ENCODE results near the gene C3orf52.

C3orf52 gene

DNA sequence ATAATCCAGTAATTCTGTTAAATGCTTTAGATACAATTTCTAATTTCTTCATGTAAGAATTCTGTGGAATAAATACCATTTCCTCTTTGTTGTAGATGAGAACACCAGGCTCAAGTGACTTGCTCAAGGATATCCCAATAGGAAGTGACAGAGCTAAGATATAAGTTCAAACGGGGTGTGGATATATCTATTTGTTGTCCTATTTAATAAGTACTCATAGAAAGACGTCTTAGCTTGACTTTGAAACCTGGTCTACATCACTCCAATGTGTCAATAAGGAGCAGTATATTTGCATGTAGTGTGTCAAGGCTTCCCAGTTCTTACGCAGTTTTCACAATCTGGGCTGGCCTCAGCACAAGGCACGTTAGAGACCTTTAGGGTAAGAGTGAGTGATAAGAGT, 51.6 kb downstream of the C3orf52 start:
- DNase-seq, result no peak

DNA sequence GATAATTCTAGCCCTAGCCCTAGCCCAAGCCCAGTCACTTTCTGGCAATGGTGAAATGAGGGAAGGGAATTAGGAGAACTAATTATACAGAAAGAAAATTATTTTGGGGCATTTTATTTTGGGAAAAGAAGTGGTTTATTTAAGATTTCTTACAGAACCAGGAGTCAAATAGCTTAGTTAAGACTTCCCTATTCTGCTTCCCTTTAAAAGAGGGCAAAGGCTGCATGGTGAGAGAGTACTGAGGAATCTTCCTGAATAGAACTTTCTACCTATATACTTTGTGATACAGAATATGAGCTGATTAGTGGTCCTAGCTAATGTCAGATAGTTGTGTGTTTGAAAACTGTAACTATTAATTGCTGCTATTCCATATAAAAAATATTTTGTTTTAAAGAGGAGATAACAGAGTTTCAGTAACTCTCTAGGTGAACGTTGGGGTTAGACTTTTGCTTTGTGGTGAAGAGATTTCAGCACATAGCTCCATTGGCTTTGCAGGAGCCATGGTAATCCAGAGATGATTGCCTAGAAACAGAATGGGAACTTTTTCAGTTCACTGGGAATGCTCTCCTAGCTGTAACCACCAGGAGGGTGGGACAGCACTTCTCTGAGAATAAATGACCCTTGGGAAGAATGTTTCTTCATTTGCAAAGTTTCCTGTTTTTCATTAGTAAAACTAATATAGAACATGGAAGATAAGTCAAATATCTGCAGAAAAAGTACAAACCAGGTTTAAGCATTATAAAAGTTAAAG, 52.2 kb downstream of the C3orf52 start:
- no peak for DNase-seq

DNA sequence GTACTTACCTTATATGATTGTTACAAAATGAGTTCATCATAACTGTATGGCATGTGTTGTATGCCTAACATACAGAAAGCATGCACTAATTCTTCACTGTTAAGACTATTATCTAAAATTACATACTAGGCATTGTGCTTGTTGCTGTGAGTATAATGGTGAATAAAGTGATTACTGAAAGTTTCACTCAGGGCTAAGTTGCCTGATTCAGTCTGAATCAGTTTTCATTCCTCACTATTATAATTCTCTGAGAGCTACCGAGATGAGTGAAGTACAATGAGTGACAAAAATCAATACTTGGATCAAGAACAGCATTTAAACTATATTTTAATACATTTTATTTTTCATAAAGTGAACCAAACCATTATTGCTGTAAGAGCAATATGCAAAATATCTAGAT, 54.4 kb downstream of the C3orf52 start:
- DNase-seq, result no peak

DNA sequence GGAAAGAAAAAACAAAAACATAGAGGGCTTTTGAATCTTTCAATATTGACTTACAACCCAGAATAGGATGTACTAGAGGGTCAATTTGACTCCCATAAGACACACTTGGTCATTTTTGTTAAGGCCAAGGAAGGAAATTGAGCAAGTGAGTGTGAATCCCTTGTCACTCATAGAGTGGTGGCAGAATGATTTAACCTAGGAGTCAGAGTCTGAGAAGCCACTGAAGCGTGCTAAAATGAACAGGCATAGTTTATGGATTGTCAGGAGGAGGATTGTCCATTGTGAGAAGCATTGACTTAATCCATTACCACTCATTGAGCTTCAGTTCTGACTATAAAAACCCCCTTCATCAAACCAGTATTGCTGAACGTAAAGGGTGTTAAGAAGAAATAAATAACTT, 55.1 kb downstream of the C3orf52 start:
- DNase-seq, result no peak

DNA sequence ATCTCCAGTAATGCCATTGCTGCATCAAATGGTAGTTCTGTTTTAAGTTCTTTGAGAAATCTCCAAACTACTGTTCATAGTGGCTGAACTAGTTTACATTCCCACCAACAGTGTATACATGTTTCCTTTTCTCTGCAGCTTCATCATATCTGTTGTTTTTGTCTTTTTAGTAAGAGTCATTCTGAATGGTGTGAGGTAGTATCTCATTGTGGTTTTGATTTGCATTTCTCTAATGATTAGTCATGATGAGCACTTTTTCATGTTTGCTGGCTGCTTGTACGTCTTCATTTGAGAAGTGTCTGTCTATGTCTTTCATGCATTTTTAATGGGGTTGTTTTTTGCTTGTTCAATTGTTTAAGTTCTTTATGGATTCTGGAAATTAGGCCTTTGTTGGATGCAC, 57.1 kb downstream of the C3orf52 start:
- no peak for DNase-seq

DNA sequence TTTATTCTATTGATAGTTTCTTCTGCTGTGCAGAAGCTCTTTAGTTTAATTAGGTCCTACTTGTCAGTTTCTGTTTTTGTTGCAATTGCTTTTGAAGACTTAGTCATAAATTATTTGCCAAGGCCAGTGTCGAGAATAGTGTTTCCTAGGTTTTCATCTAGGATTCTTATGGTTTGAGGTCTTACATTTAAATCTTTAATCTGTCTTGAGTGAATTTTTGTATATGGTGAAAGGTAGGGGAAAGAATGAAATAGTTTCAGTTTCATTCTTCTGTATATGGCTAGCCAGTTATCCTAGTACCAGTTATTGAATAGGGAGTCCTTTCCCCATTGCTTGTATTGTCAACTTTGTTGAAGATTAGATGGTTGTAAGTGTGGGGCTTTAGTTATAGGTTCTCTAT, 57.5 kb downstream of the C3orf52 start:
- no peak for DNase-seq

DNA sequence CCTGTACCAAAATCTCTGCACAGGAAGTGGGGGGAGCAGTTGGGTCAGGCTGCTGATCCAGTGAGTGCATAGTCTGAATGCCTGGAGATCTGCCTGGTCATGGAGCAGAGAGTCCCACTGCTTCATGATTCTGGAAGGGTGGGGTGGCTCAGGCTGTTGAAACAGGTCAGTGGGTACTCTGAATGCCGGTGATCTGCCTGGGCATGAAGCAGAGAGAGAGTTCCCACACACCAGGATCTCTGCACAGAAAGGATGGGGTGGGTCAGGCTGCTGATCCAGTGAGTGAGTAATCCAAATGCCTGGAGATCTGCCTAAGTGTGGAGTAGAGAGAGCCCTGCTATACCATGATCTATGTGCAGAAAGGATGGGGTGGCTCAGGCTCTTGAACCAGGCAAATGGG, 62.9 kb downstream of the C3orf52 start:
- no peak for DNase-seq

DNA sequence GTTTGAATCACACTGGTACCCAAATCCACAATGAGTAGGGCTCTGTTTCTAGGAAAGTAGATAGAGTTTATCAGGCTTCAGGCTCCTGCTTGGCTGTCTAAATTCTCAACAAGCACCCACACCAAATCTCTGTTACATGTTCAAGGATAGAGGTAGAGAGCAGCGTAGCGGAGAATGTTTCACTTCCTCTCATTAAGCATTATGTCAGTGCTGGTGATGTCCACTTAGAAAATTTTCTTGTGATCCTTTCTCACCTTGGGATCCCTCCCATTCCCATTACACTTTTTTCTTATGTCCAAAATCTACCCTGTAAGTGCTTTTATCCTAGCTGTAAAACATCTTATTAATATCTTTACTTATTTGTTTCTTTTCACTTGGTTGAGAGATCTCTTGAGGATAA, 81.6 kb downstream of the C3orf52 start:
- no peak for DNase-seq
